ELF-1 (cell line): Measurements from ENCODE around the gene LRG1.
A peak's percentile ranks its signal among the peaks of the same experiment; 100 is the strongest.

Source experiments
- DNase-seq: peaks from one replicate; pipeline ENCODE4 v3.0.0-alpha.2; 2016; ENCODE audit warnings: low read depth, low spot score

The LRG1 gene, protein sequence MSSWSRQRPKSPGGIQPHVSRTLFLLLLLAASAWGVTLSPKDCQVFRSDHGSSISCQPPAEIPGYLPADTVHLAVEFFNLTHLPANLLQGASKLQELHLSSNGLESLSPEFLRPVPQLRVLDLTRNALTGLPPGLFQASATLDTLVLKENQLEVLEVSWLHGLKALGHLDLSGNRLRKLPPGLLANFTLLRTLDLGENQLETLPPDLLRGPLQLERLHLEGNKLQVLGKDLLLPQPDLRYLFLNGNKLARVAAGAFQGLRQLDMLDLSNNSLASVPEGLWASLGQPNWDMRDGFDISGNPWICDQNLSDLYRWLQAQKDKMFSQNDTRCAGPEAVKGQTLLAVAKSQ

DNA sequence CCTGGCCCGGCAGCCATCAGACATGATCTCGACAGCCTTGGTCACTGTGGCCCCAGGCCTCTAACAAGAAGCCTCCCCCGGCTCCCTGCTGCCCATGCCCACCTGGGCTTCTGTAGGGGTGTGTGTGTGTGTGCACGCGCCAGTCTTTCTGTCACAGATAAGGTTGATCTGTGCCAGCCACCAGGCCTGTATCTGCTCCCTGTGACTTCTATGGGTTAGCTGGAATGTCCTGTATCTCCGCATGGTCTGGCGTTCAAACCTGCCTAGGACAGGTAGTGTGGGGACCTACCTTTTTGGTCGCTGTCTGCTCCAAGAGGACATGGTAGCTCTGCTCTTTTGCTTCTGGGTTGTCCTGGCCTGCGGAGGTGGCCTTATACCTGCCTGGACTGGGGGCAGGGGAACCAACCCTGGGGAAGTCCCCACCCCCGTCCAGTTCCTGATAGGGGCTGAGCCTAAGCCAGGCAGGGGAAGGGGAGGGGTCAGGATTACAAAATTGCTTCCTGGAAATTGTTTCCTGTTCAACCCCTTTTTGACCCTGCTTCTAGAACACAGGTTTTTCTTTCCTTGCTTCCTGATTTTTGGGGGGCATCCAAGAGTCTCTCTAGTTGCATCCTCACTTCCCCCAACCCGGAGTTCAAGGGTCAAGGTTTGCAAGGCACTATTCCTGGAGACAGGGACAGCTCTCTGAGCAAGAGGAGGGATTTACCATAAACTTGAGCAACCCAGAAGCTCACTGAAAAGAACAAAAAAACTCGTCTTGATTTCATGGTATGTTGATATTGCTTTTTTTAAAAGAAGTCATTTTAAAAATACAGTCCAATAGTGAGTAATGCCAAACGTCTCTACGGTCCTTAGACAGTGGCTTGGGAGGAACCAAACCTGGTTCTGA is at the start of gene LRG1:
Gene LRG1 (minus strand): TSS at position 344 of the 889 bp plus-strand sequence. CDS start 23 bp downstream, at position 321.
- DNase-seq: no peak

DNA sequence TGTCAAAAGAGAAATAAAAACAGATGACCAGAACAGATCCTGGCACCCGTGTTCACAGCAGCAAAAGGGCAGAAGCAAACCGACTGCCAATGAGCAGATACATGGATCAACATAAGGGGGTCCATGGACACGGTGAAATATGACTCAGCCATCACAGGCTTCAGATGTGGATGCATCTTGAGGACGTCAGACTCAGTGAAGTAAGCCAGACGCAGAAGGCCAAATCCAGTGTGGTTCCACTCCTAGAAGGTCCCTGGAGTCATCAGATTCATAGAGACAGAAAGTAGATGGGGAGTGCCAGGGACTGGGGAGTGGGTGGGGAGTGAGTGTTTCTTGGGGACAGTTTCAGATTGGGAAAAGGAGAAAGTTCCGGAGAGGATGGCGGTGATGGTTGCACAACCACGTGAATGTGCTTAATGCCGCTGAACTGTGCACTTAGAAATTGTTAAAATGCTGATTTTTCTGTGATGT is 48.5 kb upstream of the LRG1 start:
- peak; percentile 21 for DNase-seq

- DNase-seq: no peak
Measured at GRCh38 chr19:4587527-4587926, 47.7 kb upstream of the LRG1 start.

DNA sequence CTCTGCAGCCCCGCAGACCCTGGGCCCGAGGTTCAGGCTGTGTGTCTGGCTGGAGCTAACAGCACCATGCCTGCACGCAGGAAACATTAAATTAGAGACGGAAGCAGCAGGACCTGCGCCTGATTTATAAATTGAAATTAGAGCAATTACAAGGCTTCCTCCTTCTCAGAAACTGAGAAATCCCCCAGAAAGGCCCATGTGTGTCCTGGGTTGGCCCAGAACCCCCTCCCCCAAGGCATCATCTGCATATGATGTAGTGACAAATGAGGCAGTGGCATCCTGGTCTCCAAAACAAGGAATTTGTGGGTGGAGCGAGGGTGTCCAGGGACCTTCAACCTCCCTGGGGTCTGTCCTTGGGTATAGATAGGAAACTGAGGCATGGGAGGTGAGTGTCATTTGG is 46.9 kb upstream of the LRG1 start:
- no peak for DNase-seq

DNA sequence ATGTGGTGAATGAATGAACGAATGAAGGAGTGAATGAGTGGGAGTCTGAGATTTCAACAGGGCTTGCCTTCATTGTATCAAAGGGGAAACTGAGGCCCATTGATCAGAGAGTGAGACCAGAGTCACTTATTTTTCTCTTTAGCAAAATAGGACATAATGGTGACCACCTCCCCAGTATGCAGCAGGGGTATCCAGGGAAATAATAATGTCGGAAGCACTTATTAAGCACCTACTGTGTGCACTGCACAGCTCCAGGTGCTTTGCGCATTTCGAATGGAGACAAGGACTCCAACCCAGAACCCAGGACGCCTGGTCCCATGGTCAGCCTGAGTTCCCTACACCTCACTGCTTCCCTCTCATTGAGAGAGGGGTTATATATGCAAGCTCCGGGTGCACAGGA is 46.4 kb upstream of the LRG1 start:
- no peak for DNase-seq

GRCh38 chr19:4585556-4585955 is 45.7 kb upstream of the LRG1 start:
- DNase-seq: no peak

- peak; percentile 65 for DNase-seq
Measured at GRCh38 chr19:4584670-4585460, 45.0 kb upstream of the LRG1 start.

DNA sequence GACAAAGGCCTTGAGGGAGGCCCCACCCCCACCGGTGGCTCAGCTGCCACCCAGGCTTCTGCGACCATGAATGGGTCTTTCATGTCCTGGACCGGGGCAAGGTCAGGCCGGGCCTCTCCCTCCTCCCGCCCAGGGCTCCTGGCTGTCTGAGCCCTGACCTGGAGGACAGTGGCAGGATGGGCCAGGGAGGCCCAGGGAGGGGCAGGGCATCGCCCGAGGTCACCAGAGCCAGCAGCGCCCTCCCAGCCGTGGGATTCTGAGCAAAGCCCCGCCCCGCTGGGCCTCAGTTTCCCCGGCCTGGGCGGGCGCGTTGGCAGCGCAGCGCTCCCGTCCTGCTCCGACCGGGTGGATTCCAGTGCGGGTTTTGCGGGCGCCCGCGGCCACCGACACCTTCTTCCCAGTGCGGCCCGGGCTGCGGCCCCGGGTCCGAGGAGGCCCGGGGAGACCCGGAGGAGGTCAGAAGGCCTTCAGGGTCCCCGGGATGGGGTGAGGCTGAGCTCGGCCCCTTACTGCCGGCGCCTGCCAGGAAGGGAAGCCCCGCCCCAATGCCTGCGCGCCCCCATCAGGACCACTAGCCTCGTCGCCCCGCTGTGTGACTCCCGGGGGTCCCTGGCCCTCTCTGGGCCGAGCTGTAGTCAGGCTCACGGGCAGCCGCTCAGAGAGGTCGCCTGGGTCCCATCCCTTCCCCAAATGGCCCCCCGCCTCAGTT is 44.3 kb upstream of the LRG1 start:
- peak; percentile 63 for DNase-seq

DNA sequence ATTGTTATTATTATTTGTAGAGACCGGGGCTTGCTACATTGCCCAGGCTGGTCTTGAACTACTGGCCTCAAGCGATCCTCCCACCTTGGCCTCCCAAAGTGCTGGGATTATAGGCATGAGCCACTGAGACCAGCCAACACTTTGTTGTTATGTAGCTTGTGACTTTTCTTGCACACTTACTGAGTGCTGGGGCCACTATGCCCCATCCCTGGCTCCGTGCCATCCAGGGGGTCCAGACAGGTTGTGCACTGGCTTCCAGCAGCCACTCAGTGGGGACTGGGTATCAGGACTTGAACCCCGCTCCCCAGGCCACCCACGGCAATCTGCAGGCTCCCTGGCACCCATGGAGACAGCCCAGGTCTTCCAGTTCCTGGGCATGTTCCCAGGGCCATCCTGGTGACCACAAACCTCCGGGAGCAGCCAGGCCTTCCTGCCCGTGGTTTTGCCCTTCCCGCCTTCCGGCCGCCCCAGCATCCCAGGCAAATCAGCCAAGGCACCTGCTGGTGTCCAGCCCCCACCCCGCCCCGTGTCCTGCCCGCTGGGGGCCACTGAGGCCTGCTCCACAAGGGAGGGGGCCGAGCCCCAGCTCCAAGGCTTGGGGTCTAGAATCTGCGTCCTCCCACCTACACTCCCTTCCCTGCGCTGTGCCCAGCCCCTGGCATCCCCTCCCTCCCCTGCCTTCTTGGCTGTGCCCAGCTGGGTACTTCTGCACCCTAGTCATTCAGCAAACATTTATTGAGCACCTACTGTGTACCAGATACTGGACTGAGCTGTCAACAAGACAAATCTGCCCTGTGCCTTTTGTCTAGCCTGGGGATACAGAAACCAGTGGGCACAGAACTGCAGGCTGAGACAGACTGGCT is 43.4 kb upstream of the LRG1 start:
- DNase-seq: no peak

- DNase-seq: no peak
Measured at GRCh38 chr19:4581666-4582553, 42.1 kb upstream of the LRG1 start.

- DNase-seq: no peak
Measured at GRCh38 chr19:4580961-4581665, 41.3 kb upstream of the LRG1 start.

DNA sequence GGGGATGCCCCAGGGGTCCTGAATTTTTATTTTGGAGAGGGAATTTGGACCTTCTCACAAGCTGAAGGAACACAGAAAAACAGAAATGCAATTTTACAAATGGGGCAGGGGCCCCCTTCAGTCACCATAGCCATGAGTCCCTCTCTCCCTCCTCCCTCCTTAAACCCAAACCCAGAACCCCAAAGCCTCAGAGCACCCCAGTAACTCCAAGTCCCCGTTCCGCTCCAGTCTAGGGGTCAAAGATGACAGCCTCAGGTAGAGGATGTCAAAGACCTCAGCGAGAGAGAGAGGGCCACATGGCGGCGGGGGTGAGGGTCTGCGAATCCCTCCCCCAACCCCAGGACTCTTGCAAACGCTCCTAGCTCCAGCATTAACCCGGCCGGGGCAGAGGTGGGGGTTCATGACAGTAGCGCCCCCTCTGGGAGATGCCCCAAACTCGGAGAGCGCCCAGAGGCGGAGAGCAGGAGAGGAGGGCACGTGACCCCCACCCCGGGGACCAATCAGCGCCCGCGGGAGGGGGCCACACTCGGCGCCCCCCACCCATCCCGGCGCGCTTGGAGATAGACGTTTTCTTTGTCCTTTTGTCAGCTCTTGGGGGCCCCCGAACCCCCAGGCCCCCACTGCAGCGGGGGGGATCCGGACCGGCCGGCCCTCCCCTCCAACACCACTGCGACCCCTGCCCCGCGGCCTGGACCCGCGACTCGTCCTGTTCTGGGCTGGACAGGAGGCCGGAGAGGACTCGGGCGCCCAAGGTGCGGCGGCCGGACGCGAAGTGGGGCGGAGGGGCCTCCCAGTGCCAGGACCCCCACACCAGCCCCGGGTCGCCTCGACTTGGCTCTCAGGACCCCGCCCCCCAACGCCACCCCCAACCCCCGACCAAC is 40.4 kb upstream of the LRG1 start:
- DNase-seq: no peak

DNA sequence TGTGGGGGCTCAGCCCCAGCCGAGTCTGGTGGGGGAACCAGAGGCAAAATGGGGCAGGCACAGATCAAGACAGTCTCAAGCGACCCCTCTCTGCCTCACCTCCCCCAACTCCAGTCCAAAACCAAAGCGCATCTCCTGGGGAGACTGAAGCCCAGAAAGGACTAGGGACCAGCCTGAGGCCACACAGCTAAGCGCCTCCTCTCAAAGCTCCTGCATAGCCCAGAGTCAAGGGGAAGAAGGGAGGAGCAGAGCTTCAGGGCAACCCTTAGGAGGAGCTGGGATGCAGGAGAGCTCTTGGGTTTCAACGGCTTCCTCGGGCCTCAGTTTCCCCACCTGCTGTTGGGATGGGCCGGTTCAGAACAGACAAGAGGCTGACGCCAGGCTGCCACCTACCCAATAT is 39.6 kb upstream of the LRG1 start:
- DNase-seq: no peak

DNA sequence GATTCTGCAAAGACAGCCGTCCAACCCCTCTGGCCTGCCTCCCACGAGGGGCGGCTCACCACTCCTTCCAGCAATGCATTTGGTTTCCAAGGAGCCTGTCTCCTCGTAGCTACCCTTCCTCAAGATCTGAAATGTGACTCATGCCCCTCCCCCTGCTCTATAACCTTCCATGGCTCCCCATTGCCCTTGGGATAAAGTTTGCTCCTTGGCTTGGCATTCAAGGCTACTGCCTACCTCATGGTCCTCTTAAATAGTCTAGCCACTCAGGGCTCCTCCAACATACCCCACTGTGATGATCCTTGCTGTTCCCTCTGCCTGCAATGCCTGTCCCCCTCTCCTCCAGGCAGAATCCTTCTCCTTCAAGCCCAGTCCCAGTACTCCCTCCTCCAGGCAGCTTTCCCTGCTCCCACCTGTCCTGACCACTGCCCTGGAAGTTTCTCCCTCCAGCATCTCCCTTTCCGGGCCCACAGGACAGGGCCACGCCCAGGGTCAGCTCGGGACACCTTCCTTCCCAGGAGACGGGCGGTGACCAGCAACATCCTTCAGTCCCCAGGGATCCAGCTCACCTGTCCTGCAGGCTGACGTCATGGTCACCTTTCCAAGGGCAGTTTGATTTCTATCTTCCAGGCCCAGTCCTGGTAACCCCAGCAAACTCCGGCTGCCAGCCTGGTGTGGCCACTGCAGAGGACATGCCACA is 38.9 kb upstream of the LRG1 start:
- DNase-seq: no peak

- DNase-seq: peak; percentile 32
Measured at GRCh38 chr19:4577020-4577782, 37.4 kb upstream of the LRG1 start.
